ENCODE data around the gene PGM1.

The PGM1 gene

DNA sequence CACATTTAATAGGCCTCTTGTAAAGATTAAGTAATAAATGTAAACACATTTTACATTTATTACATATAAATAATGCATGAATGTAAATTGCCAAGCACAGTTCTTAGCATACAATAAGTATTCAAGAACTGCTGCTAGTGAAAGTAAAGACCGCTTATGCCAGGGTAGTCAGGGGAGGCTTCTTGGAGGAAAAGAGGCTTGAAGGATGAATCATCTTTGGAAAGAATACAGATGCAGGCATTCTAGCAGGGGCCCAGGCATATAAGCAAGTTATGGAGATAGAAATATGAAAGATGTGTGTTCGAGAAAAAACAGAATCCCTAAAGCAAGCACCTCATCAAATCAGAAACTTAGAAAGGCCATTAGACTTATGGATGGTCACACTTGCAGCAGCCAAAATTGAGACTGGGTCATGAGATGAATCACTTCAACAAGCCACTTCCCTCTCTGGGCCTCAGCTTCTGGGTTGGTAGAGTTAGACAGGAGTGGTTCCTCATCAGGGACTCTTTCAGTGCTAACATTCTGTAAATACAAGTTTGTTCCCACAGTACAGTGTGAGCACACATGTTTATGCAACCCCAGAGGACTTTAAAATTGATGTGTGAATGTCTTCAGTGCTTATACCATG lies 100.8 kb downstream of the PGM1 start:
- DNase-seq (ENCODE audit: low read depth in 4 of 4, low spot score in 1 of 4): no peak

DNA sequence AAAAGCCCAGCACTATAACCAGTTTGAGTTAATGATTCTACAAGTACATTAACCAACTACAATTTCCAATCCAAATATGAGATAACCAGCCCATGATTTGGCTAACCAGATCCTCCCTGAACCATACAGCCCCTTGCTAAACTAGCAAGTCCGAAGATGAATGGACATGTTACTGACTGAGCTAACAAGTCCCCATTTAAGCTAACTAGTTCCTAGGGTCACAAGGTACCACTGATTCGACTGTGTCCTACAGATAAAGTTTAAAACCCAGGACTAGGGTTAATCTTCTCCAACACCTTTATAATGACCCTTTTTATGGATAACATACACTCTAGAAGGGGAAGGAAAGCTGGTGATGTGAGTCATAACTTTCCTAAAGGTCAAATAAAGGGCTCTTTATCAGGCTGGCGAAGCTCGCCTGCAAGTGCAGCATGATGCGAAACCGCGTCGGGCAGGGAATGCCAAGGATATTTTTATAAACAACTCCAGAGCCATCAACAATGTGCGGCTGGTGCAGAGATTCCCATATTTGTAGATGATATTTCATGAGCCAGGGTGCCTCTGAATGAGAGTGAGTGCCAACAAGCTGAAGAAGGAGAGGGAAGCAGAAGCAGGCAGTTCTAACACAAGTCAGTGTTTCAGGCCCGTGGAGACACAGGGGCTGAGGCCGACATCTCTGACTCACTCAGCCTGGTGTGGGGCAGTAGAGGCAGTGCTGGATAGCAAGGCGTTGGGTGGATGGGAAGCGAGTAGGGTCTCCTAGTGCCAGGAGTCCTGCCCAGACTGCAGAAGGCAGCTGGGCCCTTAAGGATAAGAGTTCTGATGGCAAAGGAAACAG lies 105.0 kb downstream of the PGM1 start:
- DNase-seq (ENCODE audit: low read depth in 4 of 4, low spot score in 1 of 4): no peak

DNA sequence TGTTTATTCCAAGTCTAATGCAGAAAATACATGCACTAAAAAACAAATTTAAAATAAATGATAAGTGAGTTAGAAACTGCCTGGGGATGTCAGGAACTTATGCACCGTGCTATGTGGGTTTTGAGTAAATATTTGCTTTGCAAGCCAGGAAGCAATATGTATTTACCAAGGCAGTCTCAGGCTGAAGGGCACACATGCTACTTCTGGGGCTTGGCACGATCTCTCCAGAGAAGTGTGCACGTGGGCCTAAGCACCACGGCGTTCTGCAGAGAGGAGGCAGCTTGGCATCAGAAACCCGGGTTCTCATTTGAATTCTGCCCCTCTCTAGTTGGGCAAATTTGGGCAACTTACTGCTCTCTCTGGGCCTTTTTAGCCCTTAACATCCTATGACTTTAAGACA lies 108.0 kb downstream of the PGM1 start:
- DNase-seq (ENCODE audit: low read depth in 4 of 4, low spot score in 1 of 4): no peak

DNA sequence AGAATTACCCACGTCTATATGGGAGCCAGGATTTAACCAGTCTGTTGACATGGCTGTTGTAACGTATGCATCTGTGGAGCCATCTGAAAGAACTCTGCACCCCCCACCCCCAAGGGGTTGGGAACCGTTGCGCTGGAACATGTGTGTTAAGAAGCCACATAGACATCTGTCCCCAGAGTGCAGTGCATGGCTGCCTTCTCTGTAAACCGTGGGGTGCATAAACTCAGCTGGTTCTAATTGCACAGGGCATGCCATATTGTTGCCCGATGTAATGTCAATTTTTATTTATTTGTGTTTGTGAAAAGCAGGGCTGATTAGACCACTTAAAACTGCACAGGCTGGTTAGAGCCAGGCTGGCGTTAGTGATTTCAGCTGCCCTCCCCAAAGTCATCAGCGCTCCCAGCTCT lies 110.5 kb downstream of the PGM1 start:
- DNase-seq (ENCODE audit: low read depth in 4 of 4, low spot score in 1 of 4): no peak

DNA sequence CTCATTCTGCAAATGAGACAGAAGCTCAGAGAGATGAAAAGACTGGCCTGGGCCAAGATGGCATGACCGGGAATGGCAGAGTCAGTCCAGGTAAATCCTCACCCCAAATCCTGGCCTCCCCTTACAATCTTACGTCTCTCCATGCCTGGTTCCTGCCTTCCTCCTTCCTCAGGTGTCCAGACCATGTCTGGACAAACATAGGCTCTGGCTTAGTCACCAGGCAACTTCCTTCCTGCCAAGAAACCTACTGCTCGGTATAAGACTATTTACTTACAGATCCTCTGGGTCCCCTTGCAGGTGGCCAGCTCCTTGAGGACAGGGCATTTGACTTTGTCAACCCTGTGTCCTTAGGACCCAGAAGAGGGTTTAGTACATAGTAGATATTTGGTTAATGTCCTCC lies 111.2 kb downstream of the PGM1 start:
- no peak for DNase-seq (ENCODE audit: low read depth in 4 of 4, low spot score in 1 of 4)

DNA sequence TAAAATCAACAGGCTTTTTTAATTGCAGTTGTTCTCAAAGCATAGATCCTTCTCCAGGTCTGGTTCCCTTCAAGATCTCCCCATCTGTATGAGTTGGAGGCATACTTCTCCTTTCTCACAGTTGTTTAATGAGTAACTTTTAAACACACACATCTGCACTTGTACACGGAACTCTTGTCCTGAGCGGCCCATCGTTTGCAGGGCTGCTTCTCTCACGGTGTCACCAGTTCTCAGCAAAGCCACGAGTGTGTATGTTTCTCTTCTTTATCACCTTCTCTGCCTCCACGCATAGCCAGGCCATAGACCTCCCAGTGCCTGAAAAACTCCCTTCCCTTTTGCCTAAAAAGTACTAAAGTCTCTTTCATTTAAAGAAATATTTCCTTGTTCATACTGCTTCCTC lies 111.9 kb downstream of the PGM1 start:
- no peak for DNase-seq (ENCODE audit: low read depth in 4 of 4, low spot score in 1 of 4)

DNA sequence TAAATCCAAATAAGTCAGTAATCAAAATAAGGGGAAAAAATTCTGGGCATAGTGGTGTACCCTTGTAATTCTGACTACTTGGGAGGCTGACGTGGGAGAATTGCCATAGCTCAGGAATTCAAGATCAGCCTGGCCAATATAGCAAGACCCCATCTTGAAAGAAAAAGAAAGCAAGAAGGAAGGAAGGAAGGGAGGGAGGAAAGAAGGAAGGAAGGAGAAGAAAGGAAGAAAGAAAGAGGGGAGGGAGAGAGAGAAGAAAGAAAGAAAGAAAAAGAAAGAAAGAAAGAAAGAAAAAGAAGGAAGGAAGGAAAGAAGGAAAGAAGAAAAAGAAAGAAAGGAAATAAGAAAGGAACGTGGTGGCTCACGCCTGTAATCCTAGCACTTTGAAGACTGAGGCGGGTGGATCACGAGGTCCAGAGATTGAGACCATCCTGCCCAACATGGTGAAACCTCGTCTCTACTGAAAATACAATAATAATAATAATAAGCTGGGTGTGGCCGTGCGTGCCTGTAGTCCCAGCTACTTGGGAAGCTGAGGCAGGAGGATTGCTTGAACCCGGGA lies 116.1 kb downstream of the PGM1 start:
- no peak for DNase-seq (ENCODE audit: low read depth in 4 of 4, low spot score in 1 of 4)

Data from stimulated activated CD4-positive, alpha-beta T cell treated with anti-CD3 and anti-CD28 coated beads, Interleukin-1b, Interleukin-23, amount 100 ng/mL, for 24 hours (primary cell).